SK-N-SH (cell line): Measurements from ENCODE around the gene SLC12A3. TPM values are rescaled to one million over a fixed set of nuclear protein-coding genes. Genes with fewer than 3 reads are reported as not detected.
A peak's percentile ranks its signal among the peaks of the same experiment; 100 is the strongest.

Experiments
- CTCF ChIA-PET: fragments of 300-600, 350-600 bp; formaldehyde crosslinking; extraction: SDS; loops from one replicate; lab custom pipeline; 2021; lab: Yijun Ruan, JAX
- POLR2A ChIA-PET: fragments of 350-600 bp; sonication (Branson Sonifier 250); formaldehyde crosslinking; extraction: SDS; loops from one replicate; lab custom pipeline; 2020; ENCODE audit warnings: antibody characterized with exemption, inconsistent platforms; lab: Yijun Ruan, JAX
- DNase-seq: peaks from one replicate; pipeline ENCODE4 v3.0.0; 2012
- H2AFZ ChIP-seq: fragments of 200-600 bp; sonication (generic); 2 replicates; pipeline ENCODE4 v1.8.1; 2016; ENCODE audit warnings: antibody characterized with exemption, mild to moderate bottlenecking, low read depth
- H3F3A ChIP-seq: fragments of 200-600 bp; sonication (generic); replicated peaks from 2 replicates; pipeline ENCODE3; 2016; ENCODE audit warnings: antibody characterized with exemption, mild to moderate bottlenecking; ENCODE audit not compliant: insufficient read depth
- H3K27ac ChIP-seq, 2 experiments: fragments of 200-500 bp in 1 of 2; fragments of 200-600 bp in 1 of 2; sonication (Bioruptor generic) in 1 of 2; sonication (generic), shearing (Covaris generic) in 1 of 2; 2 replicates each; pipeline versions ENCODE4 v1.5.1 to v1.6.1; 2014 to 2016; ENCODE audit warnings: low read depth in 2 of 2, inconsistent platforms in 1 of 2, low read length in 1 of 2, mild to moderate bottlenecking in 1 of 2, mixed read lengths in 1 of 2
- H3K27me3 ChIP-seq: fragments of 200-600 bp; sonication (generic), shearing (Covaris generic); 2 replicates; pipeline ENCODE4 v1.6.1; 2016; ENCODE audit warnings: mixed run types; ENCODE audit not compliant: insufficient read depth
- H3K36me3 ChIP-seq, 2 experiments: fragments of 200-500 bp in 1 of 2; fragments of 200-600 bp in 1 of 2; sonication (Bioruptor generic) in 1 of 2; sonication (generic) in 1 of 2; replicated peaks in 1 of 2; 2 replicates each; pipeline versions ENCODE3 to v1.5.1; 2014 to 2016; ENCODE audit warnings: low read length in 1 of 2, mild to moderate bottlenecking in 1 of 2; ENCODE audit not compliant: insufficient read depth in 2 of 2, control insufficient read depth in 1 of 2
- H3K4me1 ChIP-seq, 2 experiments: fragments of 200-500 bp in 1 of 2; fragments of 200-600 bp in 1 of 2; sonication (Bioruptor generic) in 1 of 2; sonication (generic), shearing (Covaris generic) in 1 of 2; 2 replicates each; pipeline versions ENCODE4 v1.5.1 to v1.6.1; 2014 to 2016; ENCODE audit warnings: low read depth in 1 of 2, low read length in 1 of 2, mixed run types in 1 of 2; ENCODE audit not compliant: insufficient read depth in 2 of 2, control insufficient read depth in 1 of 2
- H3K4me2 ChIP-seq: fragments of 200-600 bp; sonication (generic), shearing (Covaris generic); 2 replicates; pipeline ENCODE4 v1.6.1; 2017; ENCODE audit warnings: mixed run types
- H3K4me3 ChIP-seq, 2 experiments: fragments of 200-500 bp in 1 of 2; fragments of 200-600 bp in 1 of 2; sonication (Bioruptor generic) in 1 of 2; sonication (generic), shearing (Covaris generic) in 1 of 2; 2 replicates each; pipeline versions ENCODE4 v1.5.1 to v1.8.1; 2014 to 2016; ENCODE audit warnings: low read depth in 2 of 2, inconsistent platforms in 1 of 2, low read length in 1 of 2, mild to moderate bottlenecking in 1 of 2, mixed read lengths in 1 of 2, moderate library complexity in 1 of 2
- H3K79me2 ChIP-seq: fragments of 200-600 bp; sonication (generic); 2 replicates; pipeline ENCODE4 v1.8.1; 2017; ENCODE audit warnings: mild to moderate bottlenecking; ENCODE audit not compliant: insufficient read depth
- H3K9ac ChIP-seq: fragments of 200-600 bp; sonication (generic); 2 replicates; pipeline ENCODE4 v1.6.1; 2017; ENCODE audit warnings: mixed run types
- H3K9me2 ChIP-seq: fragments of 200-600 bp; sonication (generic); 2 replicates; pipeline ENCODE4 v1.6.1; 2017; ENCODE audit warnings: mixed run types
- H3K9me3 ChIP-seq: fragments of 200-600 bp; sonication (generic); 2 replicates; pipeline ENCODE4 v1.6.1; 2017; ENCODE audit warnings: mixed run types, mild to moderate bottlenecking, moderate library complexity
- H4K20me1 ChIP-seq: fragments of 200-600 bp; sonication (generic); 2 replicates; pipeline ENCODE4 v1.6.1; 2017; ENCODE audit warnings: mild to moderate bottlenecking, mixed run types; ENCODE audit not compliant: insufficient read depth
- EP300 ChIP-seq, 2 experiments: IDR thresholded peaks; 2 replicates each; pipeline versions ENCODE4 v1.4.0 to v1.6.1; 2012; ENCODE audit warnings: borderline replicate concordance in 1 of 2, low read depth in 1 of 2, low read length in 1 of 2
- EZH2phosphoT487 ChIP-seq: fragments of 200-600 bp; sonication (generic); IDR thresholded peaks from 2 replicates; pipeline ENCODE4 v1.6.1; 2017; ENCODE audit warnings: low read depth, mixed run types, mild to moderate bottlenecking, antibody characterized with exemption, moderate library complexity, borderline replicate concordance
- FOXJ3 ChIP-seq: sonication (generic); formaldehyde crosslinking; IDR thresholded peaks from 2 replicates; pipeline ENCODE4 v1.5.1; 2020; ENCODE audit warnings: mild to moderate bottlenecking, missing genetic modification reagents
- GABPA ChIP-seq: IDR thresholded peaks from 2 replicates; pipeline ENCODE4 v1.4.0; 2012; ENCODE audit warnings: low read depth, mild to moderate bottlenecking
- JUND ChIP-seq: IDR thresholded peaks from 2 replicates; pipeline ENCODE4 v1.4.0; 2012
- MXI1 ChIP-seq: IDR thresholded peaks from 2 replicates; pipeline ENCODE4 v1.6.1; 2012; ENCODE audit warnings: mild to moderate bottlenecking, low read depth, low read length, improper control_type of control experiment
- NFIC ChIP-seq: IDR thresholded peaks from 2 replicates; pipeline ENCODE4 v1.4.0; 2012; ENCODE audit warnings: borderline replicate concordance
- NRF1 ChIP-seq: IDR thresholded peaks from 2 replicates; pipeline ENCODE4 v1.6.1; 2012; ENCODE audit warnings: low read depth, mild to moderate bottlenecking, low read length
- RAD21 ChIP-seq: IDR thresholded peaks from 2 replicates; pipeline ENCODE4 v1.6.1; 2012; ENCODE audit warnings: mild to moderate bottlenecking, low read length
- RFX5 ChIP-seq: IDR thresholded peaks from 2 replicates; pipeline ENCODE4 v1.6.1; 2012; ENCODE audit warnings: mild to moderate bottlenecking, improper control_type of control experiment, low read length
- RXRA ChIP-seq: IDR thresholded peaks from 2 replicates; pipeline ENCODE4 v1.4.0; 2012; ENCODE audit warnings: low read depth, mild to moderate bottlenecking, borderline replicate concordance
- SMC3 ChIP-seq: IDR thresholded peaks from 2 replicates; pipeline ENCODE4 v1.6.1; 2012; ENCODE audit warnings: low read depth, low read length, improper control_type of control experiment
- TAF1 ChIP-seq: IDR thresholded peaks from 2 replicates; pipeline ENCODE4 v1.6.1; 2012; ENCODE audit warnings: low read depth, mild to moderate bottlenecking, low read length, moderate library complexity, borderline replicate concordance
- TCF12 ChIP-seq: IDR thresholded peaks from 2 replicates; pipeline ENCODE4 v1.4.0; 2012
- WGBS: methylation state at CpG from one replicate; pipeline ENCODE4 v1.1.6; 2017; ENCODE audit warnings: low lambda C conversion rate; 5-methylcytosine and 5-hydroxymethylcytosine counted together
- polyA plus RNA-seq, 3 experiments: library from polyadenylated mRNA; depleted of rRNA; stranded (reverse); fragments of >200 nt; gene quantifications; 2 replicates each; pipeline ENCODE4 v1.2.3, GENCODE V29; 2012
- TF ChIP-seq, protein P1 (sequence below): IDR thresholded peaks from 2 replicates; pipeline ENCODE4 v1.6.1; 2012; ENCODE audit warnings: mild to moderate bottlenecking, low read depth, low read length, moderate library complexity
- TF ChIP-seq, protein P2 (sequence below): fragments of 150-350 bp; IDR thresholded peaks from 2 replicates; pipeline ENCODE4 v1.6.1; 2016; ENCODE audit warnings: mild to moderate bottlenecking, low read depth, low read length
- TF ChIP-seq, protein P3 (sequence below): IDR thresholded peaks from 2 replicates; pipeline ENCODE4 v1.4.0; 2012; ENCODE audit warnings: low read depth
- TF ChIP-seq, protein P4 (sequence below): fragments of 150-350 bp; IDR thresholded peaks from 2 replicates; pipeline ENCODE4 v1.6.1; 2017; ENCODE audit warnings: antibody characterized with exemption, low read length, low read depth, borderline replicate concordance
- TF ChIP-seq, protein P5 (sequence below): fragments of 200-600 bp; sonication (generic); IDR thresholded peaks from 2 replicates; pipeline ENCODE4 v1.6.1; 2017; ENCODE audit warnings: antibody characterized with exemption, mild to moderate bottlenecking, moderate library complexity

The SLC12A3 gene
- polyA plus RNA-seq, 1 of the 3 experiments (the other 2 are of a cell fraction) = not detected

DNA sequence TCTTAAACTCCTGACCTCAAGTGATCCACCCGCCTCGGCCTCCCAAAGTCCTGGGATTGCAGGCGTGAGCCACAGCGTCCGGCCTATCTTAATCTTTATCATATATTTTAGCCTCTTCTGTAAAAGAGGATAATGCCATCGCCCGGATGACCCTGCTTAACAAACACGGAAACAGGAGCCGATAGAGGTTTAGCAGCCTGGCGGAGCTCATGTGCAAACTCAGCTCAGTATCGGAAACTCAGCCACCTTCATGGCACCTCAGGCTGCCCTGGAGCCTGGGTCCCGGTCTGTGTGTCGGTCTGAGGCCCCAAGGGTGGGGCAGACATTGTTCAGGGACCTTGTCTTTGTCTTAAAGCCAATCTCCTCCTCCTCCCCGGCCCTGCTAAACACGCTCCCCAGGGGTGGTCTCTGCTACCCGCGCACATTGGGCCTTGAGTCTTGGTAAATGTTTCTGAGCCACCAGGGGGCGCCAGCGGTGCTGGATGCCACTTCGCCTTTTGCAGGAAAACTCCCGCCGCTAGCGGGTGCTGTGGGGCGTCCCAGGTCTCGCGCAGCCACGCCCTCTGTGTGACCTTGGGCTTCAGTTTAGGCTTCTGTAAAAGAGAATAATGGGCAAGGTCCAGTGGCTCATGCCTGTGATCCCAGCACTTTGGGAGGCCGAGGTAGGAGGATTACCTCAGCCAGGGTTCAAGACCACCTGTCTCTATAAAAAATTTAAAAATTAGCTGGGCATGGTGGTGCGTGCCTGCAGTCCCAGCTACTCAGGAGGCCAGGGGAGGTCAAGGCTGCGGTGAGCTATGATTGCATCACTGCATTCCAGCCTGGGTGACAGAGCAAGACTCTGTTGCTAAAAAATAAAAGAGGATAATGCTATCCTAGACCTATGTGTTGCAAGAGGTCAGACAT lies 99.5 kb downstream of the SLC12A3 start:
- TF ChIP-seq, protein P1, sequence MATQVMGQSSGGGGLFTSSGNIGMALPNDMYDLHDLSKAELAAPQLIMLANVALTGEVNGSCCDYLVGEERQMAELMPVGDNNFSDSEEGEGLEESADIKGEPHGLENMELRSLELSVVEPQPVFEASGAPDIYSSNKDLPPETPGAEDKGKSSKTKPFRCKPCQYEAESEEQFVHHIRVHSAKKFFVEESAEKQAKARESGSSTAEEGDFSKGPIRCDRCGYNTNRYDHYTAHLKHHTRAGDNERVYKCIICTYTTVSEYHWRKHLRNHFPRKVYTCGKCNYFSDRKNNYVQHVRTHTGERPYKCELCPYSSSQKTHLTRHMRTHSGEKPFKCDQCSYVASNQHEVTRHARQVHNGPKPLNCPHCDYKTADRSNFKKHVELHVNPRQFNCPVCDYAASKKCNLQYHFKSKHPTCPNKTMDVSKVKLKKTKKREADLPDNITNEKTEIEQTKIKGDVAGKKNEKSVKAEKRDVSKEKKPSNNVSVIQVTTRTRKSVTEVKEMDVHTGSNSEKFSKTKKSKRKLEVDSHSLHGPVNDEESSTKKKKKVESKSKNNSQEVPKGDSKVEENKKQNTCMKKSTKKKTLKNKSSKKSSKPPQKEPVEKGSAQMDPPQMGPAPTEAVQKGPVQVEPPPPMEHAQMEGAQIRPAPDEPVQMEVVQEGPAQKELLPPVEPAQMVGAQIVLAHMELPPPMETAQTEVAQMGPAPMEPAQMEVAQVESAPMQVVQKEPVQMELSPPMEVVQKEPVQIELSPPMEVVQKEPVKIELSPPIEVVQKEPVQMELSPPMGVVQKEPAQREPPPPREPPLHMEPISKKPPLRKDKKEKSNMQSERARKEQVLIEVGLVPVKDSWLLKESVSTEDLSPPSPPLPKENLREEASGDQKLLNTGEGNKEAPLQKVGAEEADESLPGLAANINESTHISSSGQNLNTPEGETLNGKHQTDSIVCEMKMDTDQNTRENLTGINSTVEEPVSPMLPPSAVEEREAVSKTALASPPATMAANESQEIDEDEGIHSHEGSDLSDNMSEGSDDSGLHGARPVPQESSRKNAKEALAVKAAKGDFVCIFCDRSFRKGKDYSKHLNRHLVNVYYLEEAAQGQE = no peak
- TF ChIP-seq GABPA (no peak), MXI1 (no peak), NRF1 (no peak), RAD21 (peak; percentile 58), JUND (no peak), SMC3 (peak; percentile 40), RXRA (no peak), FOXJ3 (CRISPR knock-in tag) (no peak), TCF12 (no peak), NFIC (no peak), TAF1 (no peak), EP300 (IDR thresholded peaks at IDR 0.05; ENCODE audit: borderline replicate concordance in 1 of 2, low read depth in 1 of 2, low read length in 1 of 2) (no peak), EZH2phosphoT487 (no peak), RFX5 (no peak)
- TF ChIP-seq, protein P2, sequence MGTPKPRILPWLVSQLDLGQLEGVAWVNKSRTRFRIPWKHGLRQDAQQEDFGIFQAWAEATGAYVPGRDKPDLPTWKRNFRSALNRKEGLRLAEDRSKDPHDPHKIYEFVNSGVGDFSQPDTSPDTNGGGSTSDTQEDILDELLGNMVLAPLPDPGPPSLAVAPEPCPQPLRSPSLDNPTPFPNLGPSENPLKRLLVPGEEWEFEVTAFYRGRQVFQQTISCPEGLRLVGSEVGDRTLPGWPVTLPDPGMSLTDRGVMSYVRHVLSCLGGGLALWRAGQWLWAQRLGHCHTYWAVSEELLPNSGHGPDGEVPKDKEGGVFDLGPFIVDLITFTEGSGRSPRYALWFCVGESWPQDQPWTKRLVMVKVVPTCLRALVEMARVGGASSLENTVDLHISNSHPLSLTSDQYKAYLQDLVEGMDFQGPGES = no peak
- TF ChIP-seq, protein P3, sequence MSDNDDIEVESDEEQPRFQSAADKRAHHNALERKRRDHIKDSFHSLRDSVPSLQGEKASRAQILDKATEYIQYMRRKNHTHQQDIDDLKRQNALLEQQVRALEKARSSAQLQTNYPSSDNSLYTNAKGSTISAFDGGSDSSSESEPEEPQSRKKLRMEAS = no peak
- TF ChIP-seq, protein P4, sequence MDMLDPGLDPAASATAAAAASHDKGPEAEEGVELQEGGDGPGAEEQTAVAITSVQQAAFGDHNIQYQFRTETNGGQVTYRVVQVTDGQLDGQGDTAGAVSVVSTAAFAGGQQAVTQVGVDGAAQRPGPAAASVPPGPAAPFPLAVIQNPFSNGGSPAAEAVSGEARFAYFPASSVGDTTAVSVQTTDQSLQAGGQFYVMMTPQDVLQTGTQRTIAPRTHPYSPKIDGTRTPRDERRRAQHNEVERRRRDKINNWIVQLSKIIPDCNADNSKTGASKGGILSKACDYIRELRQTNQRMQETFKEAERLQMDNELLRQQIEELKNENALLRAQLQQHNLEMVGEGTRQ = no peak
- TF ChIP-seq, protein P5, sequence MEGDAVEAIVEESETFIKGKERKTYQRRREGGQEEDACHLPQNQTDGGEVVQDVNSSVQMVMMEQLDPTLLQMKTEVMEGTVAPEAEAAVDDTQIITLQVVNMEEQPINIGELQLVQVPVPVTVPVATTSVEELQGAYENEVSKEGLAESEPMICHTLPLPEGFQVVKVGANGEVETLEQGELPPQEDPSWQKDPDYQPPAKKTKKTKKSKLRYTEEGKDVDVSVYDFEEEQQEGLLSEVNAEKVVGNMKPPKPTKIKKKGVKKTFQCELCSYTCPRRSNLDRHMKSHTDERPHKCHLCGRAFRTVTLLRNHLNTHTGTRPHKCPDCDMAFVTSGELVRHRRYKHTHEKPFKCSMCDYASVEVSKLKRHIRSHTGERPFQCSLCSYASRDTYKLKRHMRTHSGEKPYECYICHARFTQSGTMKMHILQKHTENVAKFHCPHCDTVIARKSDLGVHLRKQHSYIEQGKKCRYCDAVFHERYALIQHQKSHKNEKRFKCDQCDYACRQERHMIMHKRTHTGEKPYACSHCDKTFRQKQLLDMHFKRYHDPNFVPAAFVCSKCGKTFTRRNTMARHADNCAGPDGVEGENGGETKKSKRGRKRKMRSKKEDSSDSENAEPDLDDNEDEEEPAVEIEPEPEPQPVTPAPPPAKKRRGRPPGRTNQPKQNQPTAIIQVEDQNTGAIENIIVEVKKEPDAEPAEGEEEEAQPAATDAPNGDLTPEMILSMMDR = peak; percentile 82
- H3K9ac ChIP-seq = no peak overlapping the region
- H3K27me3 ChIP-seq = no peaks in the 10 kb centered on the region
- H4K20me1 ChIP-seq = no peaks in the 10 kb centered on the region
- peak overlapping the region in 1 of 2 experiments; percentile 42; a peak in 1 of 4 replicates for H3K4me3 ChIP-seq
- CTCF ChIA-PET = interaction anchor here (0.5 to 5.5 kb wide), 31 partner anchors 9 to 342 kb away, joined by 3 to 35 read pairs (median 4); partner anchors contain the start of genes CPNE2 and NLRC5
- H3K79me2 ChIP-seq = no peaks in the 10 kb centered on the region
- POLR2A ChIA-PET = no interaction called here
- H3K4me1 ChIP-seq = peaks cover 0 to 12% of the 10 kb centered on the region in 2 experiments; a peak in 1 of 4 replicates
- DNase-seq = peak; percentile 79
- WGBS = 68% methylated on average over 29 of the region's 30 CpGs
- no peaks in the 10 kb centered on the region for H3K9me2 ChIP-seq
- H3F3A ChIP-seq = no peaks in the 10 kb centered on the region
- no peak overlapping the region for H3K4me2 ChIP-seq
- no peaks in the 10 kb centered on the region for H3K36me3 ChIP-seq
- H3K27ac ChIP-seq = no peak overlapping the region
- H3K9me3 ChIP-seq = no peaks in the 10 kb centered on the region
- H2AFZ ChIP-seq = no peak overlapping the region
